GM12891 (cell line): ENCODE data around the gene SLC66A2.
A peak's percentile ranks its signal among the peaks of the same experiment; 100 is the strongest.

Experiments used
- DNase-seq: peaks from one replicate; pipeline ENCODE4 v3.0.0; 2011; ENCODE audit warnings: low spot score; ENCODE audit not compliant: insufficient read length
- FAIRE-seq: peaks from 2 replicates; lab custom pipeline; 2011; peaks lifted over from hg19 to GRCh38; lab: Jason Lieb, UNC
- PAX5 ChIP-seq: IDR thresholded peaks from 2 replicates; pipeline ENCODE4 v1.6.1; 2011; ENCODE audit warnings: low read length, moderate library complexity, mild to moderate bottlenecking; ENCODE audit not compliant: insufficient read depth, severe bottlenecking
- POLR2A ChIP-seq: IDR thresholded peaks from 2 replicates; pipeline ENCODE4 v1.6.1; 2011; ENCODE audit warnings: low read depth, low read length, control low read depth
- POLR2AphosphoS5 ChIP-seq: IDR thresholded peaks from 2 replicates; pipeline ENCODE4 v1.6.1; 2011; ENCODE audit warnings: low read depth, low read length, control low read depth
- POU2F2 ChIP-seq: IDR thresholded peaks from 2 replicates; pipeline ENCODE4 v1.6.1; 2011; ENCODE audit warnings: low read depth, mild to moderate bottlenecking, control low read depth, low read length, moderate library complexity
- SPI1 ChIP-seq: IDR thresholded peaks from 2 replicates; pipeline ENCODE4 v1.6.1; 2011; ENCODE audit warnings: low read depth, low read length, control low read depth
- TAF1 ChIP-seq: IDR thresholded peaks from 2 replicates; pipeline ENCODE4 v1.6.1; 2011; ENCODE audit warnings: low read depth, low read length, control low read depth

Gene SLC66A2

DNA sequence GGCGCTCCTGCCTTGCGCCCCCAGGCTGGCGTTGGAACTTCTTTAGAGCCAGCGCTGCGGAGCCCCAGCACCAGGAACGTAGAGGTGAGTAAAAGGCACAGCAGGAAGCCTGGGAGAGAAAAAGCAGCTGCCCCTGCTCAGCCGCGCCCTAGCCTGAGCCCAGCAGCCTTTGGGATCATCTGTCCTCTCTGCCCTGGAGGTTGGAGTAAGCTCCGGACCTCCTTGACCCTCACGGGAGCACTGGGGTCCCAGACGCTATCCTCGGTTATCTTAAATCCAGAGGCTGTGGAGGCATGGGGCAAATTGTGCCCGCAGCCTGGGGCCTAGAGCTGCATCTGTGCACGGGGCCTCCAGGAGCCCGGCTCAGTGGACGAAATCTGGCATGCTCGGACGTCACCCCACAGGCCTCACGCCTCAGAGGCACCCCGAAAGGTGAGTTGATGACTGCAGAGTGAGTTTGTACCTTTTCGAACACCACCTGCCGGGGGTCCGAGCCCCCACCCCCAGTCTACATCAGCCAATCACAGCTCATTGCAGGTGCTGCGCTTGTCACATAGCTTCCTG, 1.6 kb upstream of the SLC66A2 start:
- FAIRE-seq (no peak), DNase-seq (no peak)
- TF ChIP-seq POLR2AphosphoS5 (no peak), SPI1 (no peak), PAX5 (no peak), TAF1 (no peak), POLR2A (no peak), POU2F2 (no peak)

DNA sequence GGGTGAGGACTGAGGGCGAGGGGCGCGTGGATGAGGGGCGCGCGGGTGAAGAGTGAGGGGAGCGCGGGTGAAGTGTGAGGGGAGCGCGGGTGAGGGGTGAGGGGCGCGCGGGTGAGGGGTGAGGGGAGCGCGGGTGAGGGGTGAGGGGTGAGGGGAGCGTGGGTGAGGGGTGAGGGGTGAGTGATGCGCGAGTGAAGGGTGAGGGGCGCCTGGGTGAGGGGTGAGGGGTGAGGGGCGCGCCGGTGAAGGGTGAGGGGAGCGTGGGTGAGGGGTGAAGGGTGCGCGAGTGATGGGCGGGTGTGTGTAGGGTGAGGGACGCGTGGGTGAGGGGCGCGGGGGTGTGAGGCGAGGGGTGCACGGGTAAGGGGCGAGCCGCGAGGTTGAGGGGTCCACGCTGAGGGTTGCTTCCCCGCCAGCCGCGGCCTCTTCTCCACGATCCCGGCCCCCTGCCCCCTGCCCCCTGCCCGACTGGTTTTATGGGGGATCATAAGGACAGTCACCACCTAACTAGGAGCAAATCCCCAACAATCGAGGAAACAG, 1.1 kb upstream of the SLC66A2 start:
- DNase-seq: no peak
- FAIRE-seq: no peak

DNA sequence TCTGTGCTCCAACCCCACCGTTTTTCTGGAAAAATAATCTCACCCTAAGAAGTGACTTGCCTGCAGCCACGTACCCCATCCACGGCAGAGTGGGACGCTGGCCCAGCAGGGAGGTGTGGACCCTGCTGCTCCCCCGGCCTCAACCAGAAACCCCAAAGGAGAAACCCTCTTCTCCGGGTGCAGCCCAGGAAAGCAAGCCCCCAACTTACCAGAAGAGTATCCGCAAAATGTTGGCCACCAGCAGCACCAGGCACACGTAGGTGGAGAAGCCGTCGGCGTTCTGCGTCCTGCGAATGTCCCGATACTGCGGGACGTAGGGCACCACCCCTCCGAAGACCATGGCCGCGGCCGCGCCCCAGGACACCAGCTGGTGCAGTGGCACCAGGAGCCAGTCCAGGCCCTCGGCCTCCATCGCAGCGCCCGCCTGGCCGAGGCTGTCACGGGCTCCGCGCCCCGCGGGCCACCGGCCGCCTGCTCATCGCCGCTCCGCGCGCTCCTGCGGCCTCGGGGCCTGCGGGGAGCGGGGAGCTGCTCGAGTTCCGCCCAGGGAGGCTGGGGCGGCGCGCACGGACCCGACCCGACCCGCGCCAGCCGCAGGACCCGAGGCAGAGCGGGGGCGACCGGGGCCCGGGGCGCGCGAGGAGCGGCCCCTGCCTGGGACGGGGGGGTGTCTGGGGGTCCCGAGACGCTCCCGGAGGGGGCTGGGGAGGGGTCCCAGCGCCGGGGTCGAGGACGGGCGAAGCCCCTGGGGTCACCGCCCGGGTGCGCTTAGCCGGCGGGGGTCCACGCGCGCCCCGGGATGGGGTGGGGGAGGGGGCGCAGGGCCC, 725 bp downstream of the SLC66A2 start:
- peak; percentile 45 for DNase-seq
- peak; percentile 47 for FAIRE-seq
- TF ChIP-seq TAF1: no peak
- no peak for TF ChIP-seq PAX5
- no peak for TF ChIP-seq POU2F2
- TF ChIP-seq SPI1: no peak
- no peak for TF ChIP-seq POLR2A

More for the DNA sequence above, 1.1 kb upstream of the SLC66A2 start:
- no peak for TF ChIP-seq POU2F2

DNA sequence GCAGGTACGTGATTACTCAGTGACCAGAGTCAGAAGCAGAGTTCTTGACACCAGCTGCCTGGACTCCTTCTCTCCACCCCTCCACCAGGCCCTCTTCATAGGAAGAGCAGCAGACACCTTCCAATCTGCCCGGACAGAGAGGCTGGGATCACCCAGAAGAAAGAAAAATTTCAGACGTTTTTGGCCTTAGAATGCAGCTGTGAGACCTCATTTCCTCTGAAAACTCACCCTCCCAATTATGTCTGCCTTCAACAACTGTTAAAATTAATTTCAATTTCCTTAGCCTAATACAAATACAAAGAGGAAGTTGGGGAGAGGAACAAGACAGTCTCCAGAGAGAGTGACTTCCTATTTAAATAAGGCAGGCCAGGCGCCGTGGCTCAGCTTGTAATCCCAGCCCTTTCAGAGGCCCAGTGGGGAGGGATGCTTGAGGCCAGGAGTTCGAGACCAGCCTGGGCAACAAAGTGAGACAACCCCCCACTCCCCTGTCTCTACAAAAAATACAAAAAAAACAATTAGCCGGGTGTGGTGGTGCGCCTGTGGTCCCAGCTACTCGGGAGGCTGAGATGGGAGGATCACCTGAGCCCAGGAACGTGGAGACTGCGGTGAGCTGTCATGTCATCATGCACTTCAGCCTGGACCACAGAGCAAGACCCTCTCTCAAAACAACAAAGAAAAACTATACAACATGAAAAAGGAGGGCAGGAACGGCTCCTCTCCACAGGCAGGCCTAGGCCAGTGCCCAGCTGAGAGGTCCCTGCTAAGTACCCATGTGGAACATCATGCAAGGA, 1.6 kb downstream of the SLC66A2 start:
- DNase-seq (no peak), FAIRE-seq (peak; percentile 73)
- TF ChIP-seq SPI1 (peak; percentile 60; the same call in 1 of the 2 replicates), TAF1 (no peak)

DNA sequence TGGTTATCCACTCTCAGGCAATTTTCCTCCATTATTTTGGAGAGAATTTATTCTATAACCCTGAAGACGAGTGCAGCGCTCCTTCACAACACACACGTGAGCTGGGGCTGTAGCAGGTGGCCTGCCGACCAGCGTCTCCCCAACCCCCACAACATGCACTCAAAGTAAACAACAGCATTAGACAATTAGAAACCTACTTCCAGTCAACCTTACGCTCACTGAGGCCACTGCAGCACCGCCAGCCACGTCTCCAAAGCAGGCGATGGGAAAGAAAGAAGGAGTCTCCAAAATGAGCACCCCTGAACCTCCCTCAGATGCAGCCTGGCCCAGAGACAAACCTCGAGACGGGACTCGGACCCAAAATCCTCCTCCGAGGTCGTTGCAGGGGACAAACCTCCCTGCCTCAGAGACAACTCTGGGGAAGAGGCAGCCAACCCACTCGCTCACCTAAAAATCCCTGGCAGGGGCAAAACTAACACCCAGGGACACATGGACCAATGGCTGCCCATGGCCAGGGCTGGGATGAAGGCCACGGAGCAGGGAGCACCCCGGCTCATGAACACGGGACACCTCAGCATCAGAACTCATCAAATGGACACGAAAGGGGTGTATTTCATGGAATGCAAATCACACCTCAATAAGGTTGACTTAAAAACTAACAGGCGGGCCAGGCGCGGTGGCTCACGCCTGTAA, 2.6 kb downstream of the SLC66A2 start:
- TF ChIP-seq POLR2A (no peak), POLR2AphosphoS5 (no peak), TAF1 (no peak), PAX5 (no peak), SPI1 (no peak), POU2F2 (no peak)
- no peak for DNase-seq
- FAIRE-seq: peak; percentile 45

DNA sequence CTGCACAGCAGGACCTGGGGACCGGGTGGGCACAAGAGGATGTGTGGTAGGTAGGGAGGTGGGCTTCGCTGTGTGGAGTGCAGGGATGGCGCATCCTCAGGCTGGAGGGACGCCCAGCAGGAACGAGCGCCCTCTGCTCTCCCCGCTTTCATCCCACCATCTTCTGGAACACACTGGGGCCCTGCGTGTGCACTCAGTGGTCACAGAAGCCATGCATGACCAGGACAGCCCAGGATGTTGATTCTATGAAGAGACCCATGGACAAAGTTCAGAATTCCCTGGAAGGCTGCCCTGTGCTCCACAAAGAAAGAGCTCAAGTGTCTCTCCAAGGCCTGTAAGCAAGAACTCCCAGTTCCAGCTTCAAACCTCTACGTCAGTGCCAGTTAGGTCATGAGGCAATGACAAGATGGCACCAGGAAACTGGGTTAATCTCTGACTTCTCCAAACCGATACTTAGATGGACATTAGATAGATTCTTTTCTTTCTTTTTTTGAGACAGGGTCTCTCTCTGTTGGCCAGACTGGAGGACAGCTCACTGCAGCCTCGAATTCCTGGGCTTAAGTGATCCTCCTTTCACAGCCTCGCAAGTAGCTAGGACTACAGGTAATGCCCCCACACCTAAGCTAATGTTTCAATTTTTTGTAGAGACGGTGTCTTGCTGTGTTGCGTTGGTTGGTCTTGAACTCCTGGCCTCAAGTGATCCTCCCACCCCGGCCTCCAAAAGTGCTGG, 3.4 kb downstream of the SLC66A2 start:
- DNase-seq (no peak), FAIRE-seq (no peak)
- TF ChIP-seq POLR2A (no peak), TAF1 (no peak)

DNA sequence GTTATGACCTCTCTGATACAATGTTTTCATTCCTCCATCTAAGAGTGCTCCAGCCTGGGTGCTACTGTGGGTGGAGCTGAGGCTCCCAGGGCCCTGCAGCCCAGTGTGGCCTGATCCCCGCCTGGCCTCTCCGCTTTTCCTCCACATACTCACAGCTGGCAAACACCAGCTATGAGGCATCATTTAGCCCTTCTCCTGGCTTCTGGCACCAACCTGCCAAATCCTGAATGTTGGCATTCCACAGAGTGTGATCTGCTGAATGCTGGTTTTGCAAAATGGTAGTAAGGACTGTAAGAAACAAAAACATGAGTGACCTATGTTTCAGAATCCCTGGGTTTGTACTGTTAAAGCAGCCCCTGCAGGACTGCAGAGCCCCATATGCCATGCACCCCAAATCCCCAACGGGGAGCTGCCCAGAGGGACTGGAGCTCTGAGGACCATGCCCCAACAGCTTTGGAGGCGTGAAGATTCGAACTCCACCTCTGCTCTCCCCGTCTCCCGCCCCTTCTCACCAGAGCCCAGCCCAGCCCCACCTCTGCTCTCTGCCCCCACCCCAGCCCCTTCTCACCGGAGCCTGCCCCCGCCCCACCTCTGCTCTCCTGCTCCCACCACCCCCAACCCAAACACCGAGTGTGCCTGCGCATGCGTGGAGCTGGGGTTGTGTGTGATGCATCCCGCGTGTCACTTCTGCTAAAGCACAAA, 4.2 kb downstream of the SLC66A2 start:
- no peak for TF ChIP-seq POLR2AphosphoS5
- TF ChIP-seq POLR2A: no peak
- TF ChIP-seq SPI1: no peak
- no peak for TF ChIP-seq TAF1
- TF ChIP-seq POU2F2: no peak
- DNase-seq (no peak), FAIRE-seq (no peak)

DNA sequence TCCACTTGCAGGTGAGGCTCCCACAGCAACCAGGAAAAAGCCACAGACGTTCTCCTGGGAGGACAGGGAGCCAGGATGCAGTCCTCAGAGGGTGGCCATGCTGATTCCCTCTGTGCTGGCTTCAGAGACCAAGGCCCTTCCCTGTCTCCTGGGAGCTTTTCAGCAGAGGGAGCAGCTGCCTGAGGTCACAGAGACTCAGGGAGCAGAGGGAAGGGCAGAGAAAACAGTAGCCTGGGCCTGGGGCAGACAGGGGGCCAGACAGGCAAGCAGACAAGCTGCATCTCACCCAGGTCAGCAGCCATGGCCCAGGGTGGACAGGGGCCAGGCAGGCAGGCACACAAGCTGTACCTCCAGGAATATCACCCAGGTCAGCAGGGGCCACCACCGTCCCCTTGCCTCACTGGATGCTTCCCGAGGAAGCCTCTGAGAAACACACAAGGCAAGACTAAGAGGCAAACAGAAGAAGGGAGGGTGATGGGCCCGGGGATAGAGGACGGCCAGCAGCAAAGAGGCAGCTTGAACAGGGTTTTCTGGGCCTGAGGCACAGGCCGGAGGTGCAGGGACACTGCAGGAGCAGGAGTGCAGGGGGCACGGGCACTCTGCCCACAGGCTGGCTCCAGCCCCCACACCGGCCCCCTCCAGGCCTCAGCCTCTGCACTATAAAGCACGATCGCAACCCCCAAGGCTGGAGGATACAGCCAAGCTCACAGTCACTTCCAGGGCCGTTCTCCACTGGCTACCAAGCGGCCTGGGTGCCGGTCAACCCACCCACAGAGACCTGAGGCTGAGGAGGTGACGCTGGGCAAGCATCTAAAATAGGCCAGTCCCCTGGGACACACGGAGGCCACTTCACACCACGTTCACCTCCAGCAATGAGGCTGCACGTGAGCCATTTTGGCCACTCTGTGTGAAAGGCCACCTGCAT, 6.1 kb downstream of the SLC66A2 start:
- FAIRE-seq: peak; percentile 43
- TF ChIP-seq POLR2AphosphoS5 (no peak), TAF1 (no peak), SPI1 (no peak), POU2F2 (no peak)

More for the DNA sequence above, 6.1 kb downstream of the SLC66A2 start:
- no peak for DNase-seq
